Esophagus squamous epithelium (tissue), 5 donors: ENCODE measurements around the gene CORIN. TPM values are rescaled to one million over a fixed set of nuclear protein-coding genes. Genes with fewer than 3 reads are reported as not detected.

ENCODE experiments used
- DNase-seq: peaks from one replicate; lab custom pipeline; 2025; lab: John Stamatoyannopoulos, UW
- H3K27ac ChIP-seq, 4 donors: fragments of 200-600 bp; sonication (generic); one replicate each; pipeline ENCODE4 v1.5.1; 2016 to 2019; ENCODE audit warnings: mild to moderate bottlenecking in 1 of 4
- H3K27me3 ChIP-seq, 4 donors: fragments of 200-600 bp; sonication (generic); 1 replicate in 3 of 4; 2 replicates in 1 of 4; pipeline versions ENCODE4 v1.5.1 to v1.6.0; 2017 to 2021; ENCODE audit warnings: antibody characterized with exemption in 1 of 4
- H3K36me3 ChIP-seq, 3 donors: fragments of 200-600 bp; sonication (generic); one replicate each; pipeline ENCODE4 v1.5.1; 2016 to 2019
- H3K4me1 ChIP-seq, 3 donors: fragments of 200-600 bp; sonication (generic); one replicate each; pipeline ENCODE4 v1.5.1; 2017 to 2019
- H3K4me3 ChIP-seq, 4 donors: fragments of 200-600 bp; sonication (generic); 1 replicate in 3 of 4; 2 replicates in 1 of 4; pipeline ENCODE4 v1.5.1; 2016 to 2019; ENCODE audit warnings: mild to moderate bottlenecking in 2 of 4, moderate library complexity in 1 of 4
- H3K9me3 ChIP-seq, 3 donors: fragments of 200-600 bp; sonication (generic); one replicate each; pipeline ENCODE4 v1.5.1; 2016 to 2019
- CTCF ChIP-seq, 6 experiments: fragments of 450-650 bp in 4 of 6; fragments of 200-600 bp in 2 of 6; sonication (generic) in 2 of 6; IDR thresholded peaks; one replicate each; pipeline ENCODE4 v1.5.1; 2016 to 2019; ENCODE audit warnings: antibody characterized with exemption in 6 of 6, mild to moderate bottlenecking in 4 of 6, moderate library complexity in 4 of 6
- POLR2A ChIP-seq, 4 donors: fragments of 450-650 bp; IDR thresholded peaks; one replicate each; pipeline ENCODE4 v1.6.1; 2017; ENCODE audit warnings: antibody characterized with exemption in 4 of 4, mild to moderate bottlenecking in 4 of 4, moderate library complexity in 3 of 4
- WGBS, 2 donors: methylation state at CpG; one replicate each; pipeline ENCODE4 v1.1.5; 2018; 5-methylcytosine and 5-hydroxymethylcytosine counted together
- intact Hi-C: fragments of 100-400 bp; cut with DNase I; formaldehyde crosslinking; loops from one replicate; pipeline ENCODE4 v1.15.0; 2022
- total RNA-seq, 4 donors: library from RNA; depleted of rRNA; stranded (reverse); fragments of >200 nt; gene quantifications; one replicate each; pipeline ENCODE4 v1.1.0, GENCODE V29; 2016
- donor health status: DM: yes; HTN: yes; CAD: no.

Gene CORIN
- total RNA-seq, 4 donors from 2014 or later = 0.08 to 4.8 (median 0.41) TPM

DNA sequence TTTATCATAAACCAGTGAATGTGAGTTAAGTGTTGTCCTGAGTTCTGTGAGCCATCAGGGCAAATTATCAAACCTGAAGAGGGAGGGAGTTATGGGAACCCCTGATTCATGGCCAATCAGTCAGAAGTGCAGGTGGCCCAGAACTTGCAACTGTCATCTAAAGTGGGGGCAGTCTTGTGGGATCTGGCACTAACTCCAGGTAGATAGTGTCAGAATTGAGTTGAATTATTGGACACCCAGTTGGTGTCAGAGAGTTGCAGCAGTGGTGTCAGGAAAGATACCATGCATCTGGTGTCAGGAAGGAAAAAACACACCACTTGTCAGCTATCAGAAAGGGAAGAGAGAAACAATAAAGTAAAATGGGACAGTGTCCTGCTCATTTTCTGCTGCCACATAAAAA is 8.4 kb downstream of the CORIN start:
- DNase-seq = no peak
- no peak for TF ChIP-seq POLR2A (IDR thresholded peaks at IDR 0.05)
- TF ChIP-seq CTCF (IDR thresholded peaks at IDR 0.05) = no peak
- intact Hi-C loops = no loop called here
- H3K4me1 ChIP-seq = peaks cover 0 to 8% (median 0%) of the 10 kb centered on the region in 3 donors
- H3K27me3 ChIP-seq = peaks cover 0 to 8% (median 1%) of the 10 kb centered on the region in 4 donors
- H3K36me3 ChIP-seq = no peaks in the 10 kb centered on the region
- no peak overlapping the region for H3K4me3 ChIP-seq
- H3K9me3 ChIP-seq = no peaks in the 10 kb centered on the region
- no peak overlapping the region for H3K27ac ChIP-seq

DNA sequence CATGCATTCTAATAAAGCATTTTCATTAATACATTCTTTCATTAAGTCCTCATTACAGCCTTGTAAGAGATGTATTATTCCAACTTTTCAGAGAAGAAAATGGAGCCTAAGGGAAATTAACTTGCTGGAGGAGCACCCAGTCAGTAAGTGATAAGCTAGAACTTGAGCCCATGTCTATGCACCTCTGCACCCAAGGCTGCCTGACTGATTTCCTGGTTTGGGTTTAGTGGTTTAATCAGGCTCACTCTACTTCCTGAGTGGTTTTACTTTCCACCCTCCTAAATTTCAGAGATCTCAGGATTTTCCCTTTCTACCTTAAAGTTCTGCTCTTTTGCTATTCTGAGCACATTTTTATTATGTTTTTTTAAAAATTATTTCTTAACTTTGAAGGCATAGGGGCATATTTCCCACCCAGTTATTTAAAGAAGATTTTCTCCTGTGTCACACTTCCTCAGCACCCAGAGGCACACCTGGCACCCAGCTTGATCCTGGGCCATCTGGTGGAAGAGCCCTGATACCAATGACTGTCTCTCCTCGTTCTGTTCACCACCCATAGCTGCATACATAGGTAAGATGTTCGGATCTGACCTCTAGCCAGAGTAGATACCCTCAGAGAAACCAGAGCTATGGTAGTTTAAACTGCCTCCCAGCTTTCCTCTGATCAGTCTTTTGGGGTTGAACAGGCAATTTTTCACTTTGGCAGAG is 10.4 kb downstream of the CORIN start:
- WGBS, 2 donors = 54% methylated on average over 2 of the region's 2 CpGs; no CpG with 5 or more reads in 1 of the 2 donors
- no peak for TF ChIP-seq POLR2A (IDR thresholded peaks at IDR 0.05)
- no peak for TF ChIP-seq CTCF (IDR thresholded peaks at IDR 0.05)
- Histone ChIP-seq H3K27me3 (peaks cover 0 to 3% (median 1%) of the 10 kb centered on the region in 4 donors), H3K4me1 (peaks cover 0 to 8% (median 0%) of the 10 kb centered on the region in 3 donors), H3K9me3 (no peaks in the 10 kb centered on the region), H3K27ac (no peak overlapping the region), H3K4me3 (no peak overlapping the region), H3K36me3 (no peaks in the 10 kb centered on the region)
- intact Hi-C loops = no loop called here
- no peak for DNase-seq

GRCh38 chr4:47824840-47825239 is 13.0 kb downstream of the CORIN start:
- no peak for DNase-seq
- H3K27me3 ChIP-seq = no peaks in the 10 kb centered on the region
- no peaks in the 10 kb centered on the region for H3K4me1 ChIP-seq
- no peak overlapping the region for H3K4me3 ChIP-seq
- H3K27ac ChIP-seq = no peak overlapping the region
- intact Hi-C loops = no loop called here
- no peaks in the 10 kb centered on the region for H3K36me3 ChIP-seq
- TF ChIP-seq CTCF (IDR thresholded peaks at IDR 0.05) (no peak), POLR2A (IDR thresholded peaks at IDR 0.05) (no peak)
- H3K9me3 ChIP-seq = no peaks in the 10 kb centered on the region
- 72% methylated on average over 7 of the region's 7 CpGs; no CpG with 5 or more reads in 1 of the 2 donors for WGBS, 2 donors

DNA sequence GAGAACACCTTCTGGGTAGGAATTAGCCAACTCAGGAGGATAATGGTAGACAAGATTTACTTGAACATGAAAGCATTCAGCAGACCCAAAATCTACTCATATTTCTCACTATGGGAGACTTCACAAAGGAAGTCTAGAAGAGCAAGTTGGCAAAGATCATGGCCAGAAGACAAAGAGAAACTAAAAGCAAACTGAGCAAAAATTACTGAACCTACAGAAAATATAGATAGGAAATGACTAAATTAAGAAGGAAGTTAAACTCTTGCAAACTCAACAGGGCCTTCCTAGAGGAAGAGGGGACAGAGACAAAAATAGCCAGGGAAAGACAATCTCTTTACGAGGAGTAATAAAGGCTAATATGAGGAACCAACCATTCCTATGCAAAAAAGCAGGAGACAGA is 18.7 kb downstream of the CORIN start:
- intact Hi-C loops = no loop called here

More for the DNA sequence above, 18.7 kb downstream of the CORIN start:
- H3K4me1 ChIP-seq = no peaks in the 10 kb centered on the region
- no peaks in the 10 kb centered on the region for H3K36me3 ChIP-seq
- H3K27me3 ChIP-seq = no peaks in the 10 kb centered on the region
- TF ChIP-seq CTCF (IDR thresholded peaks at IDR 0.05) (no peak), POLR2A (IDR thresholded peaks at IDR 0.05) (no peak)
- DNase-seq = no peak
- no peaks in the 10 kb centered on the region for H3K9me3 ChIP-seq
- WGBS, 2 donors = 67 to 70% methylated on average over 1 of the region's 1 CpG
- H3K27ac ChIP-seq = no peak overlapping the region
- no peak overlapping the region for H3K4me3 ChIP-seq
